Measurements from ENCODE around the gene SLC23A1. TPM values are rescaled to one million over a fixed set of nuclear protein-coding genes. Genes with fewer than 3 reads are reported as not detected.

SLC23A1 gene
- total RNA-seq, 1 experiment from 2014 or later: not detected

DNA sequence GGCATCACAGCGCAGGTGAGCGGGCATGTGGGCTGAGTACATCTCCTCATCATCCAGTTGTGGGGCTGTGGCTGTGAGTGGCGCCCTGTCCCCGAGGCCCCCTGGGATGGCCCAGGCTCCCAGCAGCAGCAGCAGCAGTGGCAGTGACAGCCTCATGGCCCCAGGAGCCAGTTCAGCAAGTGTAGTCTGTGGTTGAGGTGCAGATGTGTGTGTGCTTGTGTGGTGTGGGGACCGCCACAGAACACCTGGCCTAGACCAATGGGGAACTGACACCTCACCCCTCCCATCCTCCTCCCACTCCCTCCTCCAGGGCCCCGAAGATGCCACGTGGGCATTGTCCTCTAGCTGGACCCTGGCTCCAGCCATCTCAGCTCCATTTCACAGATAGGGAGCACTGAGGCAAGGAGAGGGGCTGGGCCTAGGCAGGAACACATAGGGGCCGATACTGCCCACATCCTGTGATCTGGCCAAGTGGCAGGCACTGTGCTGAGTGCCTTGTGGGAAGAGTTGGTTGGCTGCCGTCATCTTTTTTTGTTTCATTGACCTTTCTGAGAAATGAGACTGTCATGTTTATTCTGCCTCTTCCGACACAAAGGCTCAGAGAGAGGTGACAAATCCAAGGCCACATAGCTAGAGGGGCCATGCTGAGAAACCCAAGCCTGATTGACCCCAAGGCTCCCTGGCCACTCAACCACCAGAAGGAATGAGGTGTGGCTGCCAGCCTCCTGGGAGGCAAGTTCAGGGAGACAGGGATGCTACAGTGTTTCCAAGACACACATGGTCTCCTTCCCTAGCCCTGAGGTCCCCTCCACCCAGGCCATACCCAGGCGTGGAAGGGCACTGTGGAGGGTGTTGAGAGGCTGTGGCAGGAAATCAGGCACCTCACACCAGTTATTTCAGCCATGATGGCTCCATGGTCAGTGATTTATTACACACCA, 6.9 kb upstream of the SLC23A1 start, which contains the start of gene MZB1:
Gene MZB1, minus strand, starts transcription at position 213 of the 938 bp plus-strand sequence. Its CDS starts 57 bp downstream, at position 156.
- Histone ChIP-seq H3K4me3 (ENCODE audit: low read depth in 2 of 2, low read length in 2 of 2) (no peak within 1 kb of the TSS), H3K4me1 (ENCODE audit: control insufficient read depth, insufficient read depth, low read length) (peaks cover 20% of the 10 kb centered on the region), H3K9me3 (ENCODE audit: control insufficient read depth, insufficient read depth, low read depth, low read length) (no peaks in the 10 kb centered on the region), H3K36me3 (ENCODE audit: control insufficient read depth, insufficient read depth, low read length) (peaks cover 2% of the 10 kb centered on the region; the same call in 1 of the 2 replicates), H3K27me3 (ENCODE audit: control insufficient read depth, insufficient read depth, low read length) (no peaks in the 10 kb centered on the region), H3K27ac (ENCODE audit: low read length) (peak within 1 kb of the TSS; percentile 92)
- BruUV-seq (replicated peaks): no TSS peak
- intact Hi-C loops (cut with micrococcal nuclease; ENCODE audit: unreplicated experiment): loop anchor here (10.0 kb wide), 1 partner anchor 105 kb away; no protein-coding TSS in a partner anchor
- ChIA-PET CTCF (no interaction called here), POLR2A (interaction anchor here (0.6 kb wide), 1 partner anchor 48 kb away, joined by 4 read pairs; no protein-coding TSS in a partner anchor)
- TF ChIP-seq, protein P1, sequence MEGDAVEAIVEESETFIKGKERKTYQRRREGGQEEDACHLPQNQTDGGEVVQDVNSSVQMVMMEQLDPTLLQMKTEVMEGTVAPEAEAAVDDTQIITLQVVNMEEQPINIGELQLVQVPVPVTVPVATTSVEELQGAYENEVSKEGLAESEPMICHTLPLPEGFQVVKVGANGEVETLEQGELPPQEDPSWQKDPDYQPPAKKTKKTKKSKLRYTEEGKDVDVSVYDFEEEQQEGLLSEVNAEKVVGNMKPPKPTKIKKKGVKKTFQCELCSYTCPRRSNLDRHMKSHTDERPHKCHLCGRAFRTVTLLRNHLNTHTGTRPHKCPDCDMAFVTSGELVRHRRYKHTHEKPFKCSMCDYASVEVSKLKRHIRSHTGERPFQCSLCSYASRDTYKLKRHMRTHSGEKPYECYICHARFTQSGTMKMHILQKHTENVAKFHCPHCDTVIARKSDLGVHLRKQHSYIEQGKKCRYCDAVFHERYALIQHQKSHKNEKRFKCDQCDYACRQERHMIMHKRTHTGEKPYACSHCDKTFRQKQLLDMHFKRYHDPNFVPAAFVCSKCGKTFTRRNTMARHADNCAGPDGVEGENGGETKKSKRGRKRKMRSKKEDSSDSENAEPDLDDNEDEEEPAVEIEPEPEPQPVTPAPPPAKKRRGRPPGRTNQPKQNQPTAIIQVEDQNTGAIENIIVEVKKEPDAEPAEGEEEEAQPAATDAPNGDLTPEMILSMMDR (IDR thresholded peaks at IDR 0.05): no peak
- TF ChIP-seq SIN3A (IDR thresholded peaks at IDR 0.05; ENCODE audit: borderline replicate concordance, insufficient read depth, low read depth, low read length) (no peak), TCF7L2 (IDR thresholded peaks at IDR 0.05; ENCODE audit: low read depth, low read length) (no peak), POLR2AphosphoS5 (IDR thresholded peaks at IDR 0.05; ENCODE audit: low read depth, low read length) (no peak)
- TF ChIP-seq, protein P2, sequence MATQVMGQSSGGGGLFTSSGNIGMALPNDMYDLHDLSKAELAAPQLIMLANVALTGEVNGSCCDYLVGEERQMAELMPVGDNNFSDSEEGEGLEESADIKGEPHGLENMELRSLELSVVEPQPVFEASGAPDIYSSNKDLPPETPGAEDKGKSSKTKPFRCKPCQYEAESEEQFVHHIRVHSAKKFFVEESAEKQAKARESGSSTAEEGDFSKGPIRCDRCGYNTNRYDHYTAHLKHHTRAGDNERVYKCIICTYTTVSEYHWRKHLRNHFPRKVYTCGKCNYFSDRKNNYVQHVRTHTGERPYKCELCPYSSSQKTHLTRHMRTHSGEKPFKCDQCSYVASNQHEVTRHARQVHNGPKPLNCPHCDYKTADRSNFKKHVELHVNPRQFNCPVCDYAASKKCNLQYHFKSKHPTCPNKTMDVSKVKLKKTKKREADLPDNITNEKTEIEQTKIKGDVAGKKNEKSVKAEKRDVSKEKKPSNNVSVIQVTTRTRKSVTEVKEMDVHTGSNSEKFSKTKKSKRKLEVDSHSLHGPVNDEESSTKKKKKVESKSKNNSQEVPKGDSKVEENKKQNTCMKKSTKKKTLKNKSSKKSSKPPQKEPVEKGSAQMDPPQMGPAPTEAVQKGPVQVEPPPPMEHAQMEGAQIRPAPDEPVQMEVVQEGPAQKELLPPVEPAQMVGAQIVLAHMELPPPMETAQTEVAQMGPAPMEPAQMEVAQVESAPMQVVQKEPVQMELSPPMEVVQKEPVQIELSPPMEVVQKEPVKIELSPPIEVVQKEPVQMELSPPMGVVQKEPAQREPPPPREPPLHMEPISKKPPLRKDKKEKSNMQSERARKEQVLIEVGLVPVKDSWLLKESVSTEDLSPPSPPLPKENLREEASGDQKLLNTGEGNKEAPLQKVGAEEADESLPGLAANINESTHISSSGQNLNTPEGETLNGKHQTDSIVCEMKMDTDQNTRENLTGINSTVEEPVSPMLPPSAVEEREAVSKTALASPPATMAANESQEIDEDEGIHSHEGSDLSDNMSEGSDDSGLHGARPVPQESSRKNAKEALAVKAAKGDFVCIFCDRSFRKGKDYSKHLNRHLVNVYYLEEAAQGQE (IDR thresholded peaks at IDR 0.05; ENCODE audit: insufficient read depth in 1 of 2, low read depth in 2 of 2, low read length in 1 of 2): no peak
- DNase-seq (ENCODE audit: low read depth, low spot score) (no peak), ATAC-seq (no peak)
- in situ Hi-C loops (cut with HindIII; ENCODE audit: low pct_unique_long_range_greater_than_20kb, low sequenced_read_pairs): no loop called here

DNA sequence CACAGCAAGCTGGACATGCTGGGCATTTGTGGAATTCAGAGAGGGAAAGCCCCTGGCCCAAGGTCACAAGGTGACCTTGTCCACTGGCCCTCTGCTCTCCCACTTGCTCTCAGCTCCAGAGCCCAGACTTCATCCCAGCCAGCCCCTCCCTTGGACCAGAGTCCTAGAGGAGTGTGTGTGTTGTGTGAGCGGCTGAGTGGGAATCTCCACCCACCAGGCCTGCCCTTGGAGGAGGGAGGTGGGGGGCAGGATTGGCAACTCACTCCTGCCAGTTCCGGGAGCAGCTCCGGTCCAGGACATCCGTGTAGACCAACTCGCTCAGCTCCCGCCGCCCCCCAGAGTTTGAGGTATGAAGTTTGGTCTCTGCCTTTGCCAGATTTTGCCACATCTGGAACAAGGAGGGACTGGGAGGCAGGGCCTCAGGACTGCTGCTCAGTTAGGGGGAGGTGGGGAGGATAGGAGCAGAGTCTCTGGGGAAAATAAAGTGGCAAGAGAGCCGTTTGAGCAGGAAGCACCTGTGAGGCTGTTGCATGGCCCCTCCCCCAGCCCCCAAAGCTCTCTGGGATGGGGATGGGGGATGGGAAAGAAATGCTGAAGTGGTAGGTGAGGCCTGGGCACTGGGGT, 5.2 kb upstream of the SLC23A1 start:
- no peaks in the 10 kb centered on the region for H3K9me3 ChIP-seq (ENCODE audit: control insufficient read depth, insufficient read depth, low read depth, low read length)
- in situ Hi-C loops (cut with HindIII; ENCODE audit: low pct_unique_long_range_greater_than_20kb, low sequenced_read_pairs): no loop called here
- DNase-seq (ENCODE audit: low read depth, low spot score) (no peak), ATAC-seq (no peak)
- no peak overlapping the region for H3K27ac ChIP-seq (ENCODE audit: low read length)
- H3K36me3 ChIP-seq (ENCODE audit: control insufficient read depth, insufficient read depth, low read length): peaks cover 2% of the 10 kb centered on the region; the same call in 1 of the 2 replicates
- TF ChIP-seq TCF7L2 (IDR thresholded peaks at IDR 0.05; ENCODE audit: low read depth, low read length) (no peak), POLR2AphosphoS5 (IDR thresholded peaks at IDR 0.05; ENCODE audit: low read depth, low read length) (no peak), SIN3A (IDR thresholded peaks at IDR 0.05; ENCODE audit: borderline replicate concordance, insufficient read depth, low read depth, low read length) (no peak)
- TF ChIP-seq, protein P2 (IDR thresholded peaks at IDR 0.05; ENCODE audit: insufficient read depth in 1 of 2, low read depth in 2 of 2, low read length in 1 of 2): no peak
- TF ChIP-seq, protein P1 (IDR thresholded peaks at IDR 0.05): no peak
- intact Hi-C loops (cut with micrococcal nuclease; ENCODE audit: unreplicated experiment): no loop called here
- H3K4me1 ChIP-seq (ENCODE audit: control insufficient read depth, insufficient read depth, low read length): peaks cover 17% of the 10 kb centered on the region
- H3K27me3 ChIP-seq (ENCODE audit: control insufficient read depth, insufficient read depth, low read length): no peaks in the 10 kb centered on the region
- ChIA-PET CTCF (no interaction called here), POLR2A (interaction anchor here (0.5 kb wide), 1 partner anchor 31 kb away, joined by 5 read pairs; no protein-coding TSS in a partner anchor)
- H3K4me3 ChIP-seq (ENCODE audit: low read depth in 2 of 2, low read length in 2 of 2): no peak overlapping the region
- BruUV-seq (replicated peaks): no TSS peak

All from Panc1 (cell line).